Activated naive CD8-positive, alpha-beta T cell treated with anti-CD3 and anti-CD28 coated beads, Interleukin-2, amount 50 U/mL, for 24 hours (primary cell): Measurements from ENCODE around the gene PCNX3.
A peak's percentile ranks its signal among the peaks of the same experiment; 100 is the strongest.
"Not testable (repeated sequence)": the region's sequence is repeated elsewhere in the genome, so short reads cannot be mapped to it uniquely, and the experiment has no call there.

Experiments used
- ATAC-seq: fragments of 150-1000 bp; cut with Tn5 transposase; one replicate; pipeline ENCODE4 v1.10.0; 2021
- DNase-seq: peaks from one replicate; pipeline ENCODE4 v3.0.0; 2021
- H3K27ac Mint-ChIP-seq: one replicate; pipeline ENCODE4 v1.8.0; 2021; ENCODE audit warnings: mild to moderate bottlenecking, mixed read lengths
- H3K27me3 Mint-ChIP-seq: one replicate; pipeline ENCODE4 v1.8.0; 2021; ENCODE audit warnings: mixed read lengths
- H3K36me3 Mint-ChIP-seq: one replicate; pipeline ENCODE4 v1.8.0; 2021; ENCODE audit warnings: low read depth, mixed read lengths
- H3K4me1 Mint-ChIP-seq: one replicate; pipeline ENCODE4 v1.8.0; 2021; ENCODE audit warnings: mixed read lengths
- H3K4me3 Mint-ChIP-seq: one replicate; pipeline ENCODE4 v1.8.0; 2021; ENCODE audit warnings: mild to moderate bottlenecking, moderate library complexity, mixed read lengths
- H3K9me3 Mint-ChIP-seq: one replicate; pipeline ENCODE4 v1.8.0; 2021; ENCODE audit warnings: mixed read lengths

Gene PCNX3

GRCh38 chr11:65630215-65630614, 14.6 kb downstream of the PCNX3 start:
- ATAC-seq (no peak), DNase-seq (no peak)
- no peak overlapping the region for H3K4me3 Mint-ChIP-seq
- no peaks in the 10 kb centered on the region for H3K9me3 Mint-ChIP-seq
- peaks cover 6% of the 10 kb centered on the region for H3K4me1 Mint-ChIP-seq
- peaks cover 29% of the 10 kb centered on the region for H3K36me3 Mint-ChIP-seq
- H3K27me3 Mint-ChIP-seq = no peaks in the 10 kb centered on the region
- no peak overlapping the region for H3K27ac Mint-ChIP-seq

GRCh38 chr11:65633390-65634108, 18.0 kb downstream of the PCNX3 start:
- H3K9me3 Mint-ChIP-seq = no peaks in the 10 kb centered on the region
- ATAC-seq = no peak
- peak overlapping the region; percentile 26 for H3K27ac Mint-ChIP-seq
- no peaks in the 10 kb centered on the region for H3K27me3 Mint-ChIP-seq
- H3K4me3 Mint-ChIP-seq = no peak overlapping the region
- peaks cover 12% of the 10 kb centered on the region for H3K4me1 Mint-ChIP-seq
- DNase-seq = no peak
- peaks cover 12% of the 10 kb centered on the region for H3K36me3 Mint-ChIP-seq

- Mint-ChIP-seq H3K27ac (no peak overlapping the region), H3K9me3 (no peaks in the 10 kb centered on the region), H3K27me3 (no peaks in the 10 kb centered on the region), H3K4me1 (peaks cover 17% of the 10 kb centered on the region), H3K36me3 (peaks cover 15% of the 10 kb centered on the region), H3K4me3 (no peak overlapping the region)
- DNase-seq (no peak), ATAC-seq (no peak)
Observed at GRCh38 chr11:65634109-65634436, 18.5 kb downstream of the PCNX3 start.

GRCh38 chr11:65634440-65634839, 18.9 kb downstream of the PCNX3 start:
- no peaks in the 10 kb centered on the region for H3K27me3 Mint-ChIP-seq
- peaks cover 20% of the 10 kb centered on the region for H3K4me1 Mint-ChIP-seq
- H3K9me3 Mint-ChIP-seq = no peaks in the 10 kb centered on the region
- H3K36me3 Mint-ChIP-seq = peaks cover 13% of the 10 kb centered on the region
- no peak overlapping the region for H3K27ac Mint-ChIP-seq
- H3K4me3 Mint-ChIP-seq = no peak overlapping the region
- ATAC-seq (no peak), DNase-seq (no peak)

GRCh38 chr11:65634905-65635731, 19.5 kb downstream of the PCNX3 start:
- no peak for ATAC-seq
- no peaks in the 10 kb centered on the region for H3K9me3 Mint-ChIP-seq
- peaks cover 26% of the 10 kb centered on the region for H3K4me1 Mint-ChIP-seq
- no peak for DNase-seq
- no peak overlapping the region for H3K4me3 Mint-ChIP-seq
- no peaks in the 10 kb centered on the region for H3K27me3 Mint-ChIP-seq
- no peak overlapping the region for H3K27ac Mint-ChIP-seq
- H3K36me3 Mint-ChIP-seq = peaks cover 13% of the 10 kb centered on the region

GRCh38 chr11:65636108-65637031, 20.8 kb downstream of the PCNX3 start:
- Mint-ChIP-seq H3K9me3 (no peaks in the 10 kb centered on the region), H3K4me3 (no peak overlapping the region), H3K36me3 (peaks cover 13% of the 10 kb centered on the region), H3K27ac (no peak overlapping the region), H3K4me1 (peaks cover 36% of the 10 kb centered on the region), H3K27me3 (no peaks in the 10 kb centered on the region)
- ATAC-seq (no peak), DNase-seq (no peak)

GRCh38 chr11:65637032-65637557, 21.5 kb downstream of the PCNX3 start:
- ATAC-seq (no peak), DNase-seq (no peak)
- Mint-ChIP-seq H3K4me1 (peaks cover 43% of the 10 kb centered on the region), H3K4me3 (peak overlapping the region; percentile 85), H3K27ac (peak overlapping the region; percentile 81), H3K9me3 (no peaks in the 10 kb centered on the region), H3K36me3 (peaks cover 18% of the 10 kb centered on the region), H3K27me3 (no peaks in the 10 kb centered on the region)

- Mint-ChIP-seq H3K9me3 (no peaks in the 10 kb centered on the region), H3K4me3 (peak within 1 kb of the TSS; percentile 85), H3K36me3 (peaks cover 18% of the 10 kb centered on the region), H3K27ac (peak within 1 kb of the TSS; percentile 83), H3K27me3 (no peaks in the 10 kb centered on the region), H3K4me1 (peaks cover 44% of the 10 kb centered on the region)
- ATAC-seq (peak; percentile 55), DNase-seq (peak; percentile 85)
Observed at GRCh38 chr11:65637794-65638419, 22.3 kb downstream of the PCNX3 start, which contains the start of gene SIPA1. Gene SIPA1, plus strand, starts transcription at chr11:65638101. Its CDS starts 2,821 bp downstream, at chr11:65640922.

GRCh38 chr11:65639228-65639597, 23.6 kb downstream of the PCNX3 start:
- ATAC-seq, H3K9me3 Mint-ChIP-seq, DNase-seq, H3K27me3 Mint-ChIP-seq: not testable (repeated sequence)
- peaks cover 52% of the 10 kb centered on the region for H3K4me1 Mint-ChIP-seq
- peak overlapping the region; percentile 85 for H3K4me3 Mint-ChIP-seq
- H3K27ac Mint-ChIP-seq = peak overlapping the region; percentile 91
- H3K36me3 Mint-ChIP-seq = peaks cover 17% of the 10 kb centered on the region

- Mint-ChIP-seq H3K27ac (peak overlapping the region; percentile 91), H3K36me3 (peaks cover 14% of the 10 kb centered on the region), H3K4me1 (peaks cover 52% of the 10 kb centered on the region), H3K9me3 (no peaks in the 10 kb centered on the region), H3K4me3 (peak overlapping the region; percentile 85), H3K27me3 (no peaks in the 10 kb centered on the region)
- ATAC-seq = peak; percentile 7
- peak; percentile 68 for DNase-seq
Observed at GRCh38 chr11:65639623-65640482, 24.3 kb downstream of the PCNX3 start.

- Mint-ChIP-seq H3K27ac (peak overlapping the region; percentile 91), H3K4me3 (peak overlapping the region; percentile 85), H3K27me3 (no peaks in the 10 kb centered on the region), H3K9me3 (no peaks in the 10 kb centered on the region), H3K4me1 (peaks cover 52% of the 10 kb centered on the region), H3K36me3 (peaks cover 13% of the 10 kb centered on the region)
- no peak for ATAC-seq
- DNase-seq = peak; percentile 51
Observed at GRCh38 chr11:65640483-65641296, 25.1 kb downstream of the PCNX3 start.

GRCh38 chr11:65641297-65642013, 25.9 kb downstream of the PCNX3 start:
- DNase-seq (no peak), ATAC-seq (no peak)
- peak overlapping the region; percentile 91 for H3K27ac Mint-ChIP-seq
- H3K4me1 Mint-ChIP-seq = peaks cover 52% of the 10 kb centered on the region
- H3K36me3 Mint-ChIP-seq = peaks cover 15% of the 10 kb centered on the region
- no peaks in the 10 kb centered on the region for H3K9me3 Mint-ChIP-seq
- H3K4me3 Mint-ChIP-seq = peak overlapping the region; percentile 85
- no peaks in the 10 kb centered on the region for H3K27me3 Mint-ChIP-seq
